ENCODE measurements around the gene SHROOM4.

Gene SHROOM4

DNA sequence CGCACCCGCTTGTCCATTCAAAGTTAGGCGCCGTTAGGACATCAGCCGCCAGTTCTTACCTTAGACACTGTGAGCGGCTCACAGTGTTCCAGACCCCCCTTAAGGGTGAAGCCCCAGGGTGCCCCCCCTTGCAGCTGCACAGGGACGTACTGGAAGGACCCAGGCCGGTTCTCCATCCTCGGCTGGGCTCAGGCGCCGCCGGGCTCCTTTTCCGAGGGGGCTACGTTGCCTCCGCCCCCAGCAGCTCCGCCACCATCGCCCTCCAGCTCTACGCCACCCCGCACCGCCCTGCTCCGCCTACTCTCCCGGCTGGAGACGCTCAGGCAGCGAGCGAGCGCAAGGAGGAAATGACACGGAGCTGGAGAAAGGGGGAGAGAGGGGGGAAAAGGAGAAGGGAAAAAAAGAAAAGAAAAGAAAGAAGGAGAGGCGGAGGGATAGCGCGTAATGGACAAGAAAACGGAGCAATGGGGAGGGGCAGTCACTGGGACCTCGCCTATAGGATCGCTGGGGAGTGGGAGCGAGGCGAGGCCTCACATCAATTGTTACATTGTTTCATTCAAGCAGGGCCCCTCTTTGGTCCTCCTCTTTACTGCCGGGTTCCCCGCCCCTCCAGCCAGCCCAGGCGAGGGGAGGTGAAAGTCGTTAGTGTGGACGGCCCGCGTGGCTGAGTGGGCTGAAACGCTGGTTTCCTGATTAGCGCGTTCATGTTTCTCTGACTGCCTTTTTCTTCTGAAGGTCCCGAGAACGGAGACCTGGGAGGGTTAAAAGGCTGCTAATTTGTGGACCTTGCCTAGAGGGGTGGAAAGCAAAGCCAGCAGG lies at the start of gene SHROOM4:
TSS of gene SHROOM4 (minus strand) at position 352 of the 819 bp plus-strand sequence. CDS start at position 176, 176 bp downstream.
- TF ChIP-seq ZBTB7A (IDR thresholded peaks at IDR 0.05; ENCODE audit: low read depth) (no peak), TAF1 (IDR thresholded peaks at IDR 0.05; ENCODE audit: low read depth) (no peak), EGR1 (IDR thresholded peaks at IDR 0.05) (no peak), CREB1 (IDR thresholded peaks at IDR 0.05; ENCODE audit: low read depth) (no peak), CEBPB (IDR thresholded peaks at IDR 0.05) (no peak), FOXM1 (IDR thresholded peaks at IDR 0.05; ENCODE audit: borderline replicate concordance, low read depth) (no peak)
- TF ChIP-seq, protein P1, sequence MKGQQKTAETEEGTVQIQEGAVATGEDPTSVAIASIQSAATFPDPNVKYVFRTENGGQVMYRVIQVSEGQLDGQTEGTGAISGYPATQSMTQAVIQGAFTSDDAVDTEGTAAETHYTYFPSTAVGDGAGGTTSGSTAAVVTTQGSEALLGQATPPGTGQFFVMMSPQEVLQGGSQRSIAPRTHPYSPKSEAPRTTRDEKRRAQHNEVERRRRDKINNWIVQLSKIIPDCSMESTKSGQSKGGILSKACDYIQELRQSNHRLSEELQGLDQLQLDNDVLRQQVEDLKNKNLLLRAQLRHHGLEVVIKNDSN (IDR thresholded peaks at IDR 0.05), result no peak

DNA sequence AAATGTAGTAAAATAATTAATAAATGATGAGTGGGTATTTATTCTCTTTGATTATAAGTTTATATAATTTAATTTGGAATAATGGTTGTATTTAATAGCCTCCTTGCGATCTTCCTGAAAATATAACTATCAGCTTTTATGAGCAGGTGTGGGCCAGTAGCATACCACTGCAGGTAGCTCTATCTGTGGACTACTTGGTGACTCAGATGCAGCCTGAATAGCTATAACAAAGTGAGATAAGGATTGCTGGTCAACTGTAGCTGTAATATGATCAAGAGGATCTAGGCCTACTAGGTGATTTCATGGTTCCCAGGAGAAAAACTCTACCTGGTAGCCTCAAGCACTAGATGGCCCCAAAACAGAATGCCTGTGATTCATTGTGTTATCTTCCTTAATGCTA lies 49.5 kb upstream of the SHROOM4 start:
- no peak for TF ChIP-seq TCF12 (IDR thresholded peaks at IDR 0.05; ENCODE audit: low read depth)
- TF ChIP-seq NFIC (IDR thresholded peaks at IDR 0.05), result no peak
- no peak for TF ChIP-seq EP300 (IDR thresholded peaks at IDR 0.05; ENCODE audit: borderline replicate concordance)
- no peak for TF ChIP-seq TAF1 (IDR thresholded peaks at IDR 0.05; ENCODE audit: low read depth)
- TF ChIP-seq ZBTB7A (IDR thresholded peaks at IDR 0.05; ENCODE audit: low read depth), result no peak
- no peak for TF ChIP-seq MAX (IDR thresholded peaks at IDR 0.05)
- TF ChIP-seq YY1 (IDR thresholded peaks at IDR 0.05; ENCODE audit: low read depth), result no peak
- TF ChIP-seq EGR1 (IDR thresholded peaks at IDR 0.05), result no peak
- no peak for TF ChIP-seq CREB1 (IDR thresholded peaks at IDR 0.05; ENCODE audit: low read depth)
- TF ChIP-seq TEAD4 (IDR thresholded peaks at IDR 0.05), result no peak
- no peak for TF ChIP-seq RAD21 (IDR thresholded peaks at IDR 0.05; ENCODE audit: low read depth)
- no peak for TF ChIP-seq FOXM1 (IDR thresholded peaks at IDR 0.05; ENCODE audit: borderline replicate concordance, low read depth)
- no peak for TF ChIP-seq REST (IDR thresholded peaks at IDR 0.05; ENCODE audit: low read depth)
- TF ChIP-seq, protein P1 (IDR thresholded peaks at IDR 0.05), result no peak
- TF ChIP-seq CEBPB (IDR thresholded peaks at IDR 0.05), result no peak

GRCh38 chrX:50860518-50860917 lies 46.5 kb upstream of the SHROOM4 start:
- no peak for TF ChIP-seq ZBTB7A (IDR thresholded peaks at IDR 0.05; ENCODE audit: low read depth)
- TF ChIP-seq MAX (IDR thresholded peaks at IDR 0.05), result no peak
- TF ChIP-seq, protein P1 (IDR thresholded peaks at IDR 0.05), result no peak
- TF ChIP-seq TEAD4 (IDR thresholded peaks at IDR 0.05), result no peak
- no peak for TF ChIP-seq EP300 (IDR thresholded peaks at IDR 0.05; ENCODE audit: borderline replicate concordance)
- no peak for TF ChIP-seq CREB1 (IDR thresholded peaks at IDR 0.05; ENCODE audit: low read depth)
- no peak for TF ChIP-seq NFIC (IDR thresholded peaks at IDR 0.05)

DNA sequence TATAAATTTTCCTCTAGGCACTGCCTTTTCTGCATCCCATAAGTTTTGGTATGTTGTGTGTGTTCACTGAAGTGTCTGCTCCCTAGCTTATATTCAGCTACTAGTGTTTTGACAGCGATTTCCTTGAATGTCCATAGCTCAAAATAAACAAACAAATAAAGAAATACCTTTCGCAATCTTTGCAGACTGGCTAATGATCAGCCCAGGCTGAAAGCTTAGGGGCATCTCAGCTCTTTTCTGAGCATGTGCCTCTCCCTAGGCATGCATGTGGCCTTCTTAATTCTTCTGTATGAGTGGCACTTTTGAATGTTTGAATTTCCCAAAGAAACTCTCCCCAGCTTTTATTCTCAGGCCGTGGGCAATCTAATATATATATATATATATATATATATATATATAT lies 44.6 kb upstream of the SHROOM4 start:
- TF ChIP-seq EP300 (IDR thresholded peaks at IDR 0.05; ENCODE audit: borderline replicate concordance), result no peak
- no peak for TF ChIP-seq EGR1 (IDR thresholded peaks at IDR 0.05)

GRCh38 chrX:50853399-50853798 lies 39.4 kb upstream of the SHROOM4 start:
- TF ChIP-seq, protein P1 (IDR thresholded peaks at IDR 0.05), result no peak
- no peak for TF ChIP-seq CEBPB (IDR thresholded peaks at IDR 0.05)

DNA sequence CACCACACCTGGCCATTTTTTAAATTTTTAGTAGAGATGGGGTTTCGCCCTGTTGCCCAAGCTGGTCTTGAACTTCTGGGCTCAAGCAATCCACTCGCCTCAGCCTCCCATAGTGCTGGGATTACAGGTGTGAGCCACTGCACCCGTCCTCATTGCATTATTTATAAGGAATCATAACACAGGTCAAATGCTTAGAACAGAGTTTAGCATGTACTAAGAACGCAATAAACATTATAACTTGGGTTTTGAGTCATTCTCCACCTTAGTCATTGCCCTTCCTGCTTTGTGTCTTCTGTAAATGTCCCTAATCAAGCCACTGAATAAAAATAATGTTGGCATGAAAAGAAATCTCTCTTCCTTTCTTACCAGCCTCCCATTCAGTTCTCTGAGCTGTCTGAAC lies 38.5 kb upstream of the SHROOM4 start:
- TF ChIP-seq TAF1 (IDR thresholded peaks at IDR 0.05; ENCODE audit: low read depth), result no peak
- no peak for TF ChIP-seq MAX (IDR thresholded peaks at IDR 0.05)
- TF ChIP-seq FOXM1 (IDR thresholded peaks at IDR 0.05; ENCODE audit: borderline replicate concordance, low read depth), result no peak
- TF ChIP-seq, protein P1 (IDR thresholded peaks at IDR 0.05), result no peak
- no peak for TF ChIP-seq YY1 (IDR thresholded peaks at IDR 0.05; ENCODE audit: low read depth)
- no peak for TF ChIP-seq TCF12 (IDR thresholded peaks at IDR 0.05; ENCODE audit: low read depth)
- no peak for TF ChIP-seq CEBPB (IDR thresholded peaks at IDR 0.05)

Measured in Ishikawa (cell line).